CD14-positive monocyte (primary cell): Measurements from ENCODE around the gene VAV2. TPM values are rescaled to one million over a fixed set of nuclear protein-coding genes. Genes with fewer than 3 reads are reported as not detected.
A peak's percentile ranks its signal among the peaks of the same experiment; 100 is the strongest.

Source experiments
- DNase-seq, 3 donors: peaks; one replicate each; pipeline ENCODE4 v3.0.0-alpha.2; 2011 to 2022
- H2AFZ ChIP-seq: 2 replicates; pipeline ENCODE4 v1.6.0; 2012; ENCODE audit warnings: mild to moderate bottlenecking, low read depth, low read length, inconsistent platforms; ENCODE audit not compliant: insufficient read depth, poor library complexity, severe bottlenecking
- H3K27ac ChIP-seq, 2 donors: 1 replicate in 1 of 2; 2 replicates in 1 of 2; pipeline ENCODE4 v1.5.1; 2012 to 2013; ENCODE audit warnings: low read length in 2 of 2, control low read depth in 1 of 2, inconsistent platforms in 1 of 2, low read depth in 1 of 2, mild to moderate bottlenecking in 1 of 2
- H3K27me3 ChIP-seq, 2 donors: one replicate each; pipeline versions ENCODE4 v1.6.0 to v1.6.1; 2011 to 2013; ENCODE audit warnings: low read length in 2 of 2; ENCODE audit not compliant: control insufficient read depth in 2 of 2, insufficient read depth in 2 of 2
- H3K36me3 ChIP-seq, 2 donors: replicated peaks in 1 of 2; 1 replicate in 1 of 2; 2 replicates in 1 of 2; pipeline versions ENCODE4 v1.5.1 to v1.6.1; 2012 to 2013; ENCODE audit warnings: low read length in 2 of 2, control low read depth in 1 of 2, inconsistent platforms in 1 of 2, mild to moderate bottlenecking in 1 of 2; ENCODE audit not compliant: insufficient read depth in 2 of 2, control insufficient read depth in 1 of 2
- H3K4me1 ChIP-seq, 2 donors: 1 replicate in 1 of 2; 2 replicates in 1 of 2; pipeline versions ENCODE4 v1.5.1 to v1.6.1; 2012 to 2013; ENCODE audit warnings: low read length in 2 of 2, control low read depth in 1 of 2, inconsistent platforms in 1 of 2, mild to moderate bottlenecking in 1 of 2, moderate library complexity in 1 of 2; ENCODE audit not compliant: insufficient read depth in 2 of 2, control insufficient read depth in 1 of 2
- H3K4me2 ChIP-seq: replicated peaks from 2 replicates; pipeline ENCODE3; 2012; ENCODE audit warnings: low read length, moderate library complexity, mild to moderate bottlenecking; ENCODE audit not compliant: poor library complexity, severe bottlenecking; ENCODE audit errors: extremely low read depth
- H3K4me3 ChIP-seq, 3 experiments: fragments of 200-600 bp in 1 of 3; sonication (generic) in 1 of 3; replicated peaks in 1 of 3; 1 replicate in 2 of 3; 2 replicates in 1 of 3; pipeline ENCODE4 v1.5.1; 2011 to 2013; ENCODE audit warnings: low read length in 3 of 3, mild to moderate bottlenecking in 3 of 3, control low read depth in 2 of 3, low read depth in 2 of 3, inconsistent platforms in 1 of 3, moderate library complexity in 1 of 3
- H3K79me2 ChIP-seq: 2 replicates; pipeline ENCODE4 v1.6.0; 2012; ENCODE audit warnings: mild to moderate bottlenecking, control low read depth, inconsistent platforms, low read length, moderate library complexity; ENCODE audit not compliant: insufficient read depth
- H3K9ac ChIP-seq: 2 replicates; pipeline ENCODE4 v1.6.0; 2017; ENCODE audit warnings: low read length, mild to moderate bottlenecking; ENCODE audit not compliant: insufficient read depth, poor library complexity, severe bottlenecking
- H3K9me3 ChIP-seq, 2 donors: replicated peaks in 1 of 2; 1 replicate in 1 of 2; 2 replicates in 1 of 2; pipeline versions ENCODE4 v1.5.1 to v1.6.1; 2012 to 2013; ENCODE audit warnings: low read length in 2 of 2, control low read depth in 1 of 2; ENCODE audit not compliant: control insufficient read depth in 1 of 2, insufficient read depth in 1 of 2
- H4K20me1 ChIP-seq: 2 replicates; pipeline ENCODE4 v1.6.0; 2012; ENCODE audit warnings: mild to moderate bottlenecking, low read length, control low read depth, moderate library complexity; ENCODE audit not compliant: insufficient read depth
- H3K27ac Mint-ChIP-seq, 7 donors: one replicate each; pipeline ENCODE4 v1.8.0; 2020; ENCODE audit warnings: mild to moderate bottlenecking in 7 of 7, mixed read lengths in 7 of 7, moderate library complexity in 6 of 7, inconsistent platforms in 2 of 7
- H3K27me3 Mint-ChIP-seq, 3 donors: one replicate each; pipeline ENCODE4 v1.8.0; 2021 to 2022; ENCODE audit warnings: low read depth in 3 of 3, mild to moderate bottlenecking in 3 of 3, mixed read lengths in 3 of 3, moderate library complexity in 3 of 3, inconsistent platforms in 1 of 3
- H3K36me3 Mint-ChIP-seq, 2 donors: one replicate each; pipeline ENCODE4 v1.8.0; 2020; ENCODE audit warnings: mixed read lengths in 2 of 2, inconsistent platforms in 1 of 2, mild to moderate bottlenecking in 1 of 2
- H3K4me1 Mint-ChIP-seq: one replicate; pipeline ENCODE4 v1.8.0; 2020; ENCODE audit warnings: mild to moderate bottlenecking, mixed read lengths
- H3K4me3 Mint-ChIP-seq, 2 donors: one replicate each; pipeline ENCODE4 v1.8.0; 2020; ENCODE audit warnings: mild to moderate bottlenecking in 2 of 2, mixed read lengths in 2 of 2, moderate library complexity in 1 of 2
- H3K9me3 Mint-ChIP-seq, 7 donors: one replicate each; pipeline ENCODE4 v1.8.0; 2020 to 2022; ENCODE audit warnings: mixed read lengths in 7 of 7, mild to moderate bottlenecking in 6 of 7, moderate library complexity in 6 of 7, inconsistent platforms in 2 of 7
- CTCF ChIP-seq: fragments of 200-600 bp; IDR thresholded peaks from one replicate; pipeline ENCODE4 v1.8.0; 2022; ENCODE audit warnings: antibody characterized with exemption, mild to moderate bottlenecking
- WGBS: methylation state at CpG from one replicate; pipeline ENCODE4 v1.1.5; 2013; ENCODE audit warnings: missing lambda C conversion rate; ENCODE audit not compliant: insufficient coverage; 5-methylcytosine and 5-hydroxymethylcytosine counted together
- intact Hi-C, 2 donors: fragments of 100-400 bp; cut with micrococcal nuclease; formaldehyde crosslinking; loops; one replicate each; pipeline versions ENCODE4 v1.15.0 to v1.15.1; 2023
- polyA plus RNA-seq, 3 donors: library from polyadenylated mRNA; depleted of rRNA in 1 of 3; unstranded in 2 of 3; stranded (reverse) in 1 of 3; fragments of 300-500 nt in 2 of 3; fragments of >200 nt in 1 of 3; fragmentation: Illumina TruSeq in 2 of 3; gene quantifications; 1 replicate in 2 of 3; 2 replicates in 1 of 3; pipeline ENCODE4 v1.2.3, GENCODE V29; 2012 to 2021

The VAV2 gene
- polyA plus RNA-seq, 3 donors, result 2.3 to 13.6 (median 2.3) TPM

GRCh38 chr9:133842721-133843227 is 149.3 kb downstream of the VAV2 start:
- Mint-ChIP-seq H3K4me1 (peaks cover 56% of the 10 kb centered on the region), H3K4me3 (no peak overlapping the region), H3K36me3 (peaks cover 7 to 13% of the 10 kb centered on the region in 2 donors), H3K27me3 (peaks cover 0 to 5% (median 4%) of the 10 kb centered on the region in 3 donors), H3K9me3 (peaks cover 0 to 3% (median 0%) of the 10 kb centered on the region in 7 donors), H3K27ac (peak overlapping the region in 2 of 7 donors; percentile 54 to 80)
- Histone ChIP-seq H3K4me3 (no peak overlapping the region), H3K27me3 (no peaks in the 10 kb centered on the region), H3K9me3 (no peaks in the 10 kb centered on the region), H4K20me1 (no peaks in the 10 kb centered on the region), H3K4me1 (peaks cover 44 to 56% of the 10 kb centered on the region in 2 donors), H3K9ac (no peak overlapping the region), H3K4me2 (no peak overlapping the region), H3K36me3 (no peaks in the 10 kb centered on the region), H3K27ac (no peak overlapping the region), H2AFZ (no peak overlapping the region), H3K79me2 (peaks cover 21% of the 10 kb centered on the region)
- TF ChIP-seq CTCF, result no peak
- no peak for DNase-seq
- WGBS, result 96% methylated on average over 23 of the region's 23 CpGs
- intact Hi-C loops, result no loop called here

DNA sequence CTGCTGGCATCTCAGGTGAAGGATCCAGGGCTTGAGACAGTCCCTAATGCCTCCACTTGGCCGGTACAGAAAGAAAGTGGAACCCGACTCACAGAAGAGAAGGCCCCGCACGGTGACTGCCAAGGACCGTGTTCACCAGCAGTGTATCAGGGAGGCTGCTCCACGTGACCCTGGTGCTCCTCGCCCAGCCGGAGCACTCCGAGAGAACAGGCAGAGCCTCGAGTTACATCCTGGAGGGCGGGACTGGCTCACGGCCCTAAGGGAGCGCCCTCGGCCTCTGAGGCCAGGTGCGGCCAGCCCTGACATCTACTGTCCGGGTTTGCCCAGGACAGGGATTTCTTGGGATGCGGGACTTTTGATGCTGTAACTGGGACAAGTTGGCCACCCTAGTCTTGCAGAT is 149.9 kb downstream of the VAV2 start:
- H3K4me1 Mint-ChIP-seq, result peaks cover 56% of the 10 kb centered on the region
- Histone ChIP-seq H3K4me3 (no peak overlapping the region), H3K4me2 (no peak overlapping the region), H3K27ac (no peak overlapping the region), H4K20me1 (no peaks in the 10 kb centered on the region), H3K27me3 (no peaks in the 10 kb centered on the region), H2AFZ (no peak overlapping the region), H3K36me3 (no peaks in the 10 kb centered on the region), H3K79me2 (peaks cover 21% of the 10 kb centered on the region), H3K9ac (no peak overlapping the region), H3K9me3 (no peaks in the 10 kb centered on the region), H3K4me1 (peaks cover 44 to 56% of the 10 kb centered on the region in 2 donors)
- intact Hi-C loops, result no loop called here
- peaks cover 10 to 13% of the 10 kb centered on the region in 2 donors for H3K36me3 Mint-ChIP-seq
- peaks cover 0 to 5% (median 4%) of the 10 kb centered on the region in 3 donors for H3K27me3 Mint-ChIP-seq
- no peak overlapping the region for H3K4me3 Mint-ChIP-seq
- H3K27ac Mint-ChIP-seq, result peak overlapping the region in 1 of 7 donors; percentile 41
- WGBS, result 96% methylated on average over 17 of the region's 17 CpGs
- H3K9me3 Mint-ChIP-seq, result peaks cover 0 to 3% (median 0%) of the 10 kb centered on the region in 7 donors
- DNase-seq, result no peak
- no peak for TF ChIP-seq CTCF
